ENCODE measurements around the gene TYRO3.

TYRO3 gene

DNA sequence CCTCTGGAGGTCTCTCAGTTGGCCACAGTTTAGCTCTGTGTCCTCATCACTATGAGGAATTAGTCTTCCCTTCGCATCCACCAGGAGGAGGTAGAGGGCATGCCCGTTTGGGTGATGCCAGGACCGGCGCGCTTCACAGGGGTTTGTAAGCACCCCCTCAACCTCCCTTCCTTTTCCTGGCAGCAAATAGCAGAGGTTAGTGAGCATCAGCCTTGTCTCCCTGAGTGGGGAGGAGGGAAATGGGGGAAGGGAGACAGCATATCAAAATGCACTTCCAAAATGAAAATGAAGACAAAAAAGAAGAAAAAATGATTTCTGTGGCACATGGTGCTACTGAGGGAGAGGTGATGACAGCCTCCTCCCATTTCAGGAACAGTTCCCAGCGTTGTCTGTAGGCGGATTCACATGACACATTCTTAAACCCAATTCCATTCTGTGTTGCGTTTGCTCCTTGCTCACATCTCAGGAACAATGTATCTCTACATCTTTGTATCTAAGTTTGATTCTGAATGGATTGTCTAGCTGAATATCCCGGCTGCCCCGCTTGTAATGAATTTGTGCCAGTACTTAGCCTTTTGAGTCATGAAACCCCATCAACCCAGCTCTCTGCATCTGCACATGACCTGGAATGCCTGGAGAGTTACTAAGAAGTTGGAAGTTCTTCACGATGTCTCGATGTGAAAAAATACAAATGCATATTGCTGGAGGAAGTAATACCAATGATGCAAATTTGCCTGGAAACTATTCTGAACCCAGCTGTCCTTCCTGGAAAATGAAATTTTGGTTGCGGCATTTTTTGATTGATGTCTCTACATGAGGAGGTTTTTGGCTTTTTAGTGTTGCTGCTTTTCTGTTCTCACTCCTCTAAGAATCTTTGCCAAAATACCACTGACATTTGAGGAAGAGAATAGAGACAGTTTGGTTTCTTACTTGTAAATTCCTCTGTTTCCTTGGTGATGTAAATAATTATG is 45.2 kb downstream of the TYRO3 start:
- peak; percentile 23 to 34 for DNase-seq (ENCODE audit: low read depth in 2 of 2)

DNA sequence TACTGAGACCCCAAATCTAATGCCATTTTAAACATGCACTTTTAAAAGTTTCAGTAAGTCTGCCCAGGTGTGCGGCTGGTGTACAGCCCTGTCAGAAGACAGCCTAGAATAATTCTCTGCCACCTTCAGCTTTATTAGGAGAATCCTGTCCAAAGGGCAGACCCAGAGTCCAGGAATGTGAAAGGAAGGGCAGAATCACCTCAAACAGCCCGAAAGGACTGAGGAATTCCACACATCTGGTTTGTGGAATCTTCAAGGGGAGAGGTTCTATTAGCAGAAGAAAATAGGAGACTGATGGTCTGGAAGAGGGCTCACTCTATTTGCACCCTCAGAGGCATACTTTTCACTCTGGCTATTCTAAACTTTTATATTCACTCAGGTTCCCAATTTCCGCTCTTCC is 46.6 kb downstream of the TYRO3 start:
- no peak for DNase-seq (ENCODE audit: low read depth in 2 of 2)

DNA sequence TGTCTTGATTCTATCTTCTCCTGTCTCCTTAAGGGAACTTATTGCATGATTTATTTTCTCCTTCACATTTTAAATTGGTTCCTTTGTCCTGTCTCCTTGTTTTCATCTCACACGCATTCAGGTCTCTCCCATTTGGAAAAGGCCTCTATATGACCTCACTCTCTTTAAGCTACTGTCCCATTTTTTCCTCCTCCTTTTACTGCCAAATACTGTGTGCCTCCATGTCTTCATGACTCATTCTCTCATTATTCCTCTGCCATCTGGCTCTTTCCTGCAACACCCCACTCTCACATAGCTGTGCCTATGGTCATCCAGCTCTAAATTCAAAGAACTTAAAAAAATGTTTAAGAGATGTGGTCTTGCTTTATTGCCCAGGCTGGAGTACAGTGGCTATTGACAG is 48.0 kb downstream of the TYRO3 start:
- no peak for DNase-seq (ENCODE audit: low read depth in 2 of 2)

DNA sequence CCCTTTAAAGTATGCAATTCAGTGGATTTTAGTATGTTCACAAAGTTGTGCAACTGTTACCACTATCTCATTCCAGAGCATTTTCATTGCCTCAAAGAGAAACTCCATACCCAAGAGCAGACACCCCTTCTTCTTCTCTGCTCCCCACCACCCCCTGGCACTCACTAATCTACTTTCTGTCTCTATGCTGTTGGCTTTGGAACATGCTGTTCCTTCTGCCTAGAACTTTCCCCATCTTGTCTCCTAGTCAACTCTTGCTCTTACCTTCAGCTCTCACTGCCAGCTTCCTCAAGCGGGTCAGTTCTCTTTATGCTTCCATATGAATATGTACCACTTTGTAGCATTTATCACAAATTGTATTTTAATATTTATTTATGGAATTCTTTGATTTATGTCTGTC is 50.1 kb downstream of the TYRO3 start:
- DNase-seq (ENCODE audit: low read depth in 2 of 2): no peak

DNA sequence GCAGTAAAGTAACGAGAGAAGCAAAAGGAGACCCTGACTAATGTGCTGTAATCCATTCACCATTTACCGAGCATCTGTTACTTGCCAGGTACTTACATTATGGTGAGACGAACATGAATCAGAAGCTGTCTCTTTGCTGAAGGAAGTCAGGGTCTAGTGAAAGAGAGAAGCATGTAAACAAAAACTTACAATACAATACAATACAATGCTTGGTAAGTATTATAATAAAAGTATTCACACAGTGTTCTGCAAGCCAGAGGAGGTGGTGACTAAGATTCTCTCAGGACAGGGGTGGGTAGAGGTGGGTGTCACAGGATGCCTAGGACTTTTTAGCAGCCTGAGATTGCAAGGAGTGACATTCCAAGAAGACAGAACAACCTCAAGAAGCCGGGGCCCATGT is 51.0 kb downstream of the TYRO3 start:
- no peak for DNase-seq (ENCODE audit: low read depth in 2 of 2)

DNA sequence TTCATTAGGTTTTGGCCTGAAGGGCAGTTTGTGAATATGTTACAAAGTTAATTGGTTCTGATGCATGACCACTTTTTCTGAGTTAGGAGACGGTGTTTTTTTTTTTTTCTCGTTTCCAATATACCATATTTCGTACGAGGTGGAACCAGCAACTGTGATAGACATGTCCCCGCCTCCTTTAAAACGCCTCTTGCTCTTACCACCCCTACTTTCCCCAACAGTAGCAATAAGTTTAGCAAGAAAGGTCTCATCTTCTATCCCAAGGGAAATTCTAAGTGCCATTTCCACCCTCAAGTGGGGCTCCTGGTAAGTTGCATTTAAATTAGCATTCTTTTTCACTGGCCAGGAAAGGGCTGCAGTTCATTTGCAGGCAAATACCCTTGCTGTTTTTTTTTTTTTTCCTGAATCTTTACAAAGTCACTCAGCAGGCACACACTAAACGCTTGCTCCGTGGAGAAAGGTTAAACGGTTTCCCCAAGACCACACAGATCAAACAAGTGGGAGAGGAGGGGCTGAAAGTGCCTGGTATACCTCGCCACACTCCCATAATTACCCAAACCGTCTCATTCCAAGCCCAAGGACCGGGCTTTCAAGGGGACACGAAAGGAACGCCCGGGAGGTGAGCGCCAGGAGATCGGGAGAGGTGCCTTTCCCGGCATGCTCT is 61.7 kb downstream of the TYRO3 start:
- no peak for DNase-seq (ENCODE audit: low read depth in 2 of 2)

DNA sequence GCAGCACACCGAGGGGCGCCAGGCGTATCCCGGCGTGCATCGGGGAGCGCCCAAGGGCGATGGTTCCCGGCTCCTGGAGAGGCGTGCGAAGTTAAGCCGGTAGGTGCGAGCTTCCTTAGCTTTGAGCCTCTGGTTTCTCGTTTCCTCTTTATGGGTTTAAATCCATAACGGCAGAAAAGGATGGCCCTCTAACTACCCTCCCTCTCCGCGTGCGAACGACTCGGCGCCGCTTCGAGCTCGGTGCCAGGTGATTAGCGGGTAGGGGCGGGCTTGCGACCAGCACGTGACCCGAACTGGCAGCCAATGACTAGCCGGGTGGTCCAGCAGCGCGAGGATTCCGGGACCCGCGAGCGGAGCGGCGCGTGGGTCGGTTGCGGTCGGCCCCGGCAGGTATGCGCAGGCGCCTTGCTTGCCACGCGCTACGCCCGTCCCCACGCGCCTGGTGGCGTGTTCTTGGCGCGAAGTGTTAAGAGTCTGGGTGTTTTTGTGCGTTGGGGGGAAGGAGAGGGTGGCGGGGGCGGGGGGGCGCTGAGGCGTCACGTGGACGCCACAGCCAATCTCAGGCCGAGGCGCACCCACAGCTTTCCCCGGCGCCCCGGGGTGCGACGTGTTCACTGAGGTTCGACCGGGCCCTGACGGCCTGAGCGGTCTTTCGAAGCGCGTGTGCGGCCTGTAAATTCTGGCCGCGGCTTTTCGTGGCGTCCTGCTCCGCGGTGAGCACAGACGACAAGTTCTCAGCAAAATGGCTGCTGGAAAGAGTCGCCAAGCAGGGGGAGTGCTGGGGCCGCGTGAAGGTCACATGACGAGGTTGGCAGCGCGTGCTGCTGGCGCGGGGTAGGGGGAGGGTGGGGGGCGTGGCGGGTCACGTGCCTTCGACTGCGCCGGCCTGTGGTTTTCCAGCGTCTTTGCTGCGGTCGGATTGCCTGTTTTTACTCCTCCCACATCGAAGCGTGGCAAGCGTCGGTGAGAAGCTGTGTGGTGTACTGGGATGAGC is 62.5 kb downstream of the TYRO3 start:
- DNase-seq (ENCODE audit: low read depth in 2 of 2): peak; percentile 59 to 76

DNA sequence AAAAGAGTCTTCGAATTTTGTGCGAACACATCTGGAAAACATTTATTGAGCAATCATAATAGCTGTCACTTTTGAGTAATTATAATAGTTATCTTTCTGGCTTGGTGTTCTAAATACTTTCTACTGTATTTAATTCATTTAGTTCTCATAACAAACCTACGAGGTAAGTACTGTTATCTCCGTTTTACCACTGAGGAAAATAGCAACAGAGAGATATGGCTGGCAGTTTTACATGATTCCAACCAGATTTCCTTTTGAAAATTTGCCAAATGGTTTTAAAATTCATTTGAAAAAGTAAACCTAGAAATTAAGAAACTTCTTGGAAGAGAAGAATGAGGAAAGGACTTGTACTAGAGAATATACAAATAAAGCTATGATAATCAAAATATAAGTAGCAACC is 63.9 kb downstream of the TYRO3 start:
- no peak for DNase-seq (ENCODE audit: low read depth in 2 of 2)

DNA sequence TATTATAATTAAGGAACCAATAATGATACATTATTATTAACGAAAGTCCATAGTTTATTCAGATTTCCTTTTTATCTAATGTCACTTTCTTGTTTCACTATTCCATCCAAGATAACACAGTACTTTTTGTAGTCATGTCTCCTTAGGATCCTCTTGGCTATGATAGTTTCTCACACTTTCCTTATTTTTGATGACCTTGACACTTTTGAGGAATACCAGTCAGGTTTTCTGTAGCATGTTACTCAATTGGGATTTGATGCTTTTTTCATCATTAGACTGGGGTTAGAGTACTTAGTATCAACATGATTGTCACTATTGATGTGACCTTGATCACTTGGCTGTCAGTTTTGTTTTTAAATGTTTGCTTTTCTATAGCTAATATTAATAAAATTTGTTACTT is 68.2 kb downstream of the TYRO3 start:
- no peak for DNase-seq (ENCODE audit: low read depth in 2 of 2)

DNA sequence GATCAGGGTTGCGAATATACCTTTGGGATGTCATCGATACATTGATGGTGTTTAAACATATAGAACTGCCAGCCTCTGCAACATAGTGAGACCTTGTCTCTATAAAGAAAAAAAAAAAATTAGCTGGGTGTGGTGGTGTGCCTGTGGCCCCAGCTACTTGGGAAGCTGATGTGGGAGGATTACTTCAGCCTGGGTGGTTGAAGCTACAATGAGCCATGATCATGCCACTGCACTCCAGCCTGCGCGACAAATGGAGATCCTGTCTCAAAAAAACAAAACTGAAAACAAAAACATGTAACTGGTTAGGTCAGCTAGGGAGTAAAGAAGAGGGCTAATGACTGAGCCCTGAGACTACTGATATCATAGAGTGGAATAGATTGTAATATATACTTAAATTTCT is 70.5 kb downstream of the TYRO3 start:
- no peak for DNase-seq (ENCODE audit: low read depth in 2 of 2)

DNA sequence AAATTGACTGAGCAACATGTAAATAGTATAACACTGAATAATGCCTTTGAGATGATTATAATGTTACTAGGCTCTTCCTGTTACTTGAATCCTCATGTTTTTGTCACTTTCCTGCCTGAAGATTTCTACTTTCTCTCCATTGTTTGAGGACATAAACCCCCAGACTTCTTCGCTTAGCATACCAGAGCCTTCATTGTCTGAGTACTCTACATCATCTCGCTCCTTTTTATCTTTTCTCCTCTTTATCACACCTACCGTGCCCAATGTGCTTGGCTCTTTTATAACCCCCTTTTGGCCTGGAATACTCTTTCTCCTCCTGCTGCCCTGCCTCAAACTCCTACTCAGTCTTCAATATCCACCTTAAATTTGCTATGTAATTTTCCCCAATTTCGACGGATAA is 70.9 kb downstream of the TYRO3 start:
- DNase-seq (ENCODE audit: low read depth in 2 of 2): no peak

DNA sequence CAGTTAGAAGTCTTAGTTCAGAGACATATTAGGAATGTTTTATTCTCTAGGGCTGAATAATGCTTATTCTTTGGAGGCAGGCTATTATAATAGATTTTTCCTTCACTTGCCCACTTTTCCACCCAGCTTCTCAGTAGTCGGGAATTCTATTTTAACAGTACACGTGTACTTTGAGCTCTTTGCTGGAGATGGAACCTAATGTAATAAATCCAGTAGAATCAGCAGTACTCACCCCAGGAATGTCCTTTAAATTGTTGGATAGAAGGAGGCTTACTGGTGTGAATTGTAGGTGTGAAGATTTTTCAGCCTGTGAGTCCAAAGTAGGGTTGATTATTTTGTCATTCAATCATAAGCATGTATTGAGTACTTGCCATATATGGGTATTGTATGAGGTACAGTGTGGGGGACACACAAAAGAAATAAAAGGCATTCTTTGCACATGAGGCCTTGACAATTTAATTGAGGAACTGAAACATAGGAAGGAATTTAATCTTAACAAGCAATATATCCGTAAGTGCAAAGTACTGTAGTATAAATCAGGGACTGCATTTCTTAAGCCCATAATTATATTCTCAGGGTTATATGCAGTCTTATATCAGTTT is 71.7 kb downstream of the TYRO3 start:
- no peak for DNase-seq (ENCODE audit: low read depth in 2 of 2)

DNA sequence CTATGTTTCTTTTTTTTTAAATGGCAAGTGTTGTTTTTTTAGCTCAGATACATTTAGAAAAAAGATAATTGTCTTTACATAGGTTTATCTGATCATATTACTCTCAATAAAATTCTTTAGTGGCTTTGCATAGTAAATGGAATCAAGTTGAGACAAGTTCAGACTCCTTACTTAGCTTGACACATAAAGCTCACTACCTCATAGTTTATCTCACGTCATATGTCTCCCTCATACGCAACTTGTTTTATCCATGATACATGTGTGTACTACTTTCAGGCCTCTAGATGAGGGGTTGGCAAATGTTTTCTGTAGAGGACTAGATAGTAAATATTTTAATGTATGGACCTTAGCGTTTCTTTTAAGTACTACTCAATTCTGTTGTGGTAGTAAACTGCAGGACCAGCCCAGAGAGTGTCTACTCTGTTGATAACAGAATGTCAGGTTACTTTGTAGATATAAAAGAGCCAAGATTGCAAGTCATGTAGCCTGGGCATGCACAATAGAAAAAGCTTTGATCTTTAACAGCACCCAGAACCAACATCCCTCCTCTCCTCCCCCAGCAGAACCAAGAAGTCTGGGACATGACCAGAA is 73.0 kb downstream of the TYRO3 start:
- DNase-seq (ENCODE audit: low read depth in 2 of 2): no peak
